OCI-LY3 (cell line): ENCODE data around the gene LPCAT1.

Experiments used
- CTCF ChIP-seq: fragments of 200-600, 300-600 bp; sonication (generic); IDR thresholded peaks from 2 replicates; pipeline ENCODE4 v1.5.1; 2014; ENCODE audit warnings: antibody characterized with exemption, low read length, low read depth
- EZH2phosphoT487 ChIP-seq: fragments of 200-600 bp; shearing (Covaris generic); IDR thresholded peaks from 2 replicates; pipeline ENCODE4 v1.6.1; 2018; ENCODE audit warnings: antibody characterized with exemption, mixed run types, low read depth

GRCh38 chr5:1507014-1507375 lies 16.8 kb downstream of the LPCAT1 start:
- no peak for TF ChIP-seq CTCF
- no peak for TF ChIP-seq EZH2phosphoT487
